GM19468 (cell line): ENCODE measurements around the gene SMIM13.

Experiments used
- ATAC-seq: cut with Tn5 transposase; IDR thresholded peaks from one replicate; pipeline ENCODE4 v1.9.1; 2021; ENCODE audit warnings: mild to moderate bottlenecking, moderate library complexity, moderate number of reproducible peaks; ENCODE audit not compliant: unreplicated experiment; ENCODE audit errors: extremely low read depth

The SMIM13 gene

DNA sequence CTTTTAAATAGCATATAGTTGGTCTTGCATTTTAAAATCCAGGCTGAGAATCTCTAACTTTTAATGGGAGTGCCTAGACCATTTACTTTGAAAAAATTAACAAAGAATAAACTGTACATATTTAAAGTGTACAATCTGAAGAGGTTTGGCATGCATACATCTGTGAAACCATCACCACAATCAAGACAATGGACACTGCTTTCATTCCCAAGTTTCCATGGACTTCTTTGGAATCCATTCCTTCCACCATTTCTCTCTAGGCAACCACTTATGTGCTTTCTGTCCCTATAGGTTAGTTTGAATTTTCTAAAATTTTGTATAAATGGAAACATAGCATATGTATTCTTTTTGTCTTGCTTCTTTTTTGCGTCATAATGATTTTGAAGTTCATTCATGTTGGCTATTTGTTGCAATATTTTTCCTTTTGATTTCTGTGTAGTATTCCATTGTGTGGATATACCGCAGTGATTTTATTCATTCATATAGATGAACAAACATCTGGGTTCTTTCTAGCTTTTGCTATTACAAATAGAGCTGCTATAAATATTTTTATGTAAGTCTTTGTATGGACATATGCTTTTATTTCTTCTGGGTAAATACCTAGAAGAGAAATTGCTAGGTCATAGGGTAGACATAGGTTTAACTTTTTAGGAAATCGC, 88.0 kb downstream of the SMIM13 start:
- no peak for ATAC-seq

GRCh38 chr6:11183761-11184362, 90.2 kb downstream of the SMIM13 start:
- no peak for ATAC-seq

DNA sequence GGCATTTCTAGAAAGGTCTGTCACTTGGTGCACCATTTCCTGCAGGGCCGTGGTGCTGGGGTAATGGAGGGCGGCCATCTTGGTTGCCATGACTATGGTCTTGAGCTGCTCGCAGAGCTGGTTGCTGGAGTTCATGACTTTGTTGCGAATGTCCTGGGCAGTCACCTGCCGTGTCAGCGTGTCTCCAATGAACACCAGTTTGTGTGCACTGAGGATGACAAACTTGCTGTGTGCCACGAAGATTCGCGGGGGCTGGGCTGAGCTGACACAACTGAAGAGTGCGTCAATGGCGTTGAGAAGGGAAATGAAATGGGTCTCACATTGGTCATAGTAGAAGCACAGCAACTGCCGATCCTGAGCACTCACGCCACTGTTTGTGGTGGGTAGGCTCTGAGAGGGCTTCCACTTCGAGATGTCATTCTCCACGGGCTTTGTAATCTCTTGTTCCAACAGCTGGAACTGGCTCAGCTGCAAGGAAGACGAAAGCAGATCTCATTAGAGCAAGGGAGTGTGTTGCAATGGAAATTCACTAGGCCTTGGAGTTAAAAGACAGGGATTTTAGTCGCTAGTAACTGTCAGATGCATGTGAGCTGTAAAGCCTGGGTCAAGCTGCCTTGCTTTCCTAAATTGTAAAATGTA, 91.7 kb downstream of the SMIM13 start:
- ATAC-seq, result no peak

GRCh38 chr6:11187301-11187700, 93.7 kb downstream of the SMIM13 start:
- no peak for ATAC-seq
